ENCODE data around the gene NEAT1. TPM values are rescaled to one million over a fixed set of nuclear protein-coding genes. Genes with fewer than 3 reads are reported as not detected.

The NEAT1 gene
- total and polyA plus RNA-seq, 2 of the 8 experiments (the other 6 are each of a cell fraction or from before 2014, with no cell fraction given), result 2.4 to 10.7 TPM

GRCh38 chr11:65492387-65492636 lies 69.7 kb downstream of the NEAT1 start:
- Histone ChIP-seq H3K4me1 (replicated peaks in 1 of 4; ENCODE audit: control insufficient read depth in 3 of 4, insufficient read depth in 4 of 4, low read length in 3 of 4) (peaks cover 36 to 61% (median 48%) of the 10 kb centered on the region in 4 experiments), H4K20me1 (replicated peaks in 1 of 2; ENCODE audit: control insufficient read depth in 1 of 2, insufficient read depth in 2 of 2, low read length in 2 of 2) (no peaks in the 10 kb centered on the region), H3K36me3 (ENCODE audit: control insufficient read depth in 2 of 4, insufficient read depth in 4 of 4, low read length in 3 of 4) (no peaks in the 10 kb centered on the region), H2BK120ac (replicated peaks; ENCODE audit: low read depth, low read length) (no peak overlapping the region), H2BK12ac (ENCODE audit: low read depth, low read length) (peak overlapping the region; percentile 100), H3K79me1 (ENCODE audit: low read depth, low read length) (no peaks in the 10 kb centered on the region; the same call in 1 of the 2 replicates), H2BK5ac (ENCODE audit: low read depth, low read length) (peak overlapping the region; percentile 91; the same call in 1 of the 2 replicates), H3K4me2 (ENCODE audit: insufficient read depth in 1 of 2, low read depth in 2 of 2, low read length in 2 of 2) (peak overlapping the region in 1 of 2 experiments; percentile 3; a peak in 1 of 4 replicates), H3K56ac (replicated peaks; ENCODE audit: insufficient read length, low read depth, low read length) (no peak overlapping the region), H2AK5ac (ENCODE audit: low read depth, low read length) (peak overlapping the region; percentile 82), H3K9ac (replicated peaks in 1 of 4; ENCODE audit: extremely low read depth in 1 of 4, low read depth in 3 of 4, low read length in 3 of 4) (no peak overlapping the region; a peak in 1 of 7 replicates), H2BK20ac (ENCODE audit: low read length) (peak overlapping the region; percentile 67), H2AFZ (ENCODE audit: low read length) (no peak overlapping the region), H3K27me3 (replicated peaks in 1 of 4; ENCODE audit: control insufficient read depth in 3 of 4, extremely low read depth in 1 of 4, insufficient read depth in 3 of 4, low read length in 3 of 4) (no peaks in the 10 kb centered on the region), H3K23me2 (ENCODE audit: low read depth, low read length) (no peaks in the 10 kb centered on the region; the same call in 1 of the 2 replicates), H4K91ac (replicated peaks; ENCODE audit: insufficient read length, low read length) (peak overlapping the region; percentile 75), H4K8ac (ENCODE audit: extremely low read depth, insufficient read depth, low read length) (peak overlapping the region; percentile 46; the same call in 1 of the 2 replicates), H3K14ac (ENCODE audit: insufficient read length) (no peak overlapping the region), H3K79me2 (ENCODE audit: control insufficient read depth in 1 of 2, insufficient read depth in 2 of 2, low read length in 2 of 2) (peaks cover 0 to 8% of the 10 kb centered on the region in 2 experiments; a peak in 1 of 4 replicates), H4K5ac (ENCODE audit: insufficient read length, low read depth, low read length) (no peak overlapping the region), H2BK15ac (ENCODE audit: low read length) (0 out of 2 replicates have a peak overlapping the region, but pooled peaks have one; percentile 35), H3K9me3 (ENCODE audit: insufficient read depth in 2 of 2, low read depth in 1 of 2, low read length in 1 of 2) (no peaks in the 10 kb centered on the region), H3K4ac (replicated peaks; ENCODE audit: insufficient read length, low read depth, low read length) (peak overlapping the region; percentile 30), H3K27ac (ENCODE audit: low read depth, low read length) (no peak overlapping the region), H3K23ac (ENCODE audit: insufficient read length) (no peak overlapping the region), H3K18ac (ENCODE audit: extremely low read depth, low read length) (peak overlapping the region; percentile 33; the same call in 1 of the 2 replicates), H3K4me3 (ENCODE audit: extremely low read depth in 1 of 4, insufficient read depth in 2 of 4, low read depth in 3 of 4, low read length in 4 of 4) (no peak overlapping the region)
- no peak for FAIRE-seq
- POLR2A ChIA-PET (ENCODE audit: partially characterized antibody), result interaction anchor here (0.6 to 29.8 kb wide), 8 partner anchors 9 to 190 kb away, joined by 3 to 1569 read pairs (median 6); partner anchors contain the start of genes MALAT1 and NEAT1
- CTCF ChIA-PET (ENCODE audit: partially characterized antibody), result interaction anchor here (0.7 to 29.0 kb wide), 6 partner anchors 9 to 279 kb away, joined by 3 to 809 read pairs (median 41); no protein-coding TSS in a partner anchor
- DNase-seq (ENCODE audit: low read depth in 1 of 2, low spot score in 2 of 2), result no peak
- 90% methylated on average over 4 of the region's 4 CpGs; no CpG with 5 or more reads in 1 of the 2 experiments for WGBS, 2 experiments (ENCODE audit: extremely low coverage in 1 of 2, insufficient coverage in 1 of 2, insufficient read length in 1 of 2, insufficient replicate concordance in 2 of 2, low coverage in 1 of 2, low lambda C conversion rate in 2 of 2, missing lambda C conversion rate in 1 of 2)
- TF ChIP-seq MAFK (IDR thresholded peaks at IDR 0.05; ENCODE audit: low read depth, low read length) (no peak), TAF7 (optimal IDR thresholded peaks at IDR 0.05; ENCODE audit: borderline replicate concordance, low read depth, low read length) (no peak), KDM4A (IDR thresholded peaks at IDR 0.05; ENCODE audit: low read depth, low read length, severe bottlenecking) (no peak), NRF1 (IDR thresholded peaks at IDR 0.05; ENCODE audit: low read depth, low read length) (no peak), CEBPB (IDR thresholded peaks at IDR 0.05; ENCODE audit: low read depth, low read length) (no peak), CHD2 (IDR thresholded peaks at IDR 0.05; ENCODE audit: low read length) (no peak), RXRA (IDR thresholded peaks at IDR 0.05; ENCODE audit: insufficient read depth, low read depth, low read length) (no peak), KDM1A (IDR thresholded peaks at IDR 0.05; ENCODE audit: borderline replicate concordance, low read length) (no peak), RBBP5 (IDR thresholded peaks at IDR 0.05; ENCODE audit: borderline replicate concordance, low read depth, low read length) (no peak), FOSL1 (IDR thresholded peaks at IDR 0.05; ENCODE audit: insufficient read depth, low read depth, low read length) (no peak), GTF2F1 (IDR thresholded peaks at IDR 0.05; ENCODE audit: borderline replicate concordance, low read depth, low read length) (no peak), SIN3A (conservative IDR thresholded peaks at IDR 0.05 in 1 of 2, IDR thresholded peaks at IDR 0.05 in 1 of 2; ENCODE audit: low read depth in 1 of 2, low read length in 2 of 2) (no peak)
- TF ChIP-seq, protein P1, sequence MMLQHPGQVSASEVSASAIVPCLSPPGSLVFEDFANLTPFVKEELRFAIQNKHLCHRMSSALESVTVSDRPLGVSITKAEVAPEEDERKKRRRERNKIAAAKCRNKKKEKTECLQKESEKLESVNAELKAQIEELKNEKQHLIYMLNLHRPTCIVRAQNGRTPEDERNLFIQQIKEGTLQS (IDR thresholded peaks at IDR 0.05; ENCODE audit: insufficient read depth, low read depth, low read length), result no peak

Data from H1 (cell line).